Right atrium auricular region (tissue), 2 donors: ENCODE data around the gene ICAM2. TPM values are rescaled to one million over a fixed set of nuclear protein-coding genes. Genes with fewer than 3 reads are reported as not detected.
"Not testable (repeated sequence)": the region's sequence is repeated elsewhere in the genome, so short reads cannot be mapped to it uniquely, and the experiment has no call there.

Source experiments
- DNase-seq: peaks from one replicate; pipeline ENCODE4 v3.0.0-alpha.2; 2019; ENCODE audit warnings: low spot score
- H3K27ac ChIP-seq, 2 donors: fragments of 200-600 bp; sonication (generic); 1 replicate in 1 of 2; 2 replicates in 1 of 2; pipeline ENCODE4 v1.5.1; 2016 to 2019
- H3K27me3 ChIP-seq, 2 donors: fragments of 200-600 bp; sonication (generic); one replicate each; pipeline versions ENCODE4 v1.5.1 to v1.6.0; 2017 to 2019
- H3K36me3 ChIP-seq: fragments of 200-600 bp; sonication (generic); one replicate; pipeline ENCODE4 v1.5.1; 2016
- H3K4me1 ChIP-seq, 2 donors: fragments of 200-600 bp; sonication (generic); one replicate each; pipeline versions ENCODE4 v1.5.1 to v1.6.0; 2017 to 2019
- H3K4me3 ChIP-seq, 2 donors: fragments of 200-600 bp; sonication (generic); 1 replicate in 1 of 2; 2 replicates in 1 of 2; pipeline ENCODE4 v1.5.1; 2017 to 2019; ENCODE audit warnings: mild to moderate bottlenecking in 1 of 2, moderate library complexity in 1 of 2
- H3K9me3 ChIP-seq, 2 donors: fragments of 200-600 bp; sonication (generic); one replicate each; pipeline ENCODE4 v1.5.1; 2019
- CTCF ChIP-seq, 2 donors: fragments of 200-600 bp; sonication (generic); IDR thresholded peaks; one replicate each; pipeline ENCODE4 v1.5.1; 2019; ENCODE audit warnings: antibody characterized with exemption in 2 of 2
- total RNA-seq, 2 donors: library from RNA; depleted of rRNA; stranded (reverse); fragments of >200 nt; gene quantifications; one replicate each; pipeline ENCODE4 v1.1.0, GENCODE V29; 2016

The ICAM2 gene
- total RNA-seq, 2 donors from 2014 or later: 74.6 to 109 TPM

DNA sequence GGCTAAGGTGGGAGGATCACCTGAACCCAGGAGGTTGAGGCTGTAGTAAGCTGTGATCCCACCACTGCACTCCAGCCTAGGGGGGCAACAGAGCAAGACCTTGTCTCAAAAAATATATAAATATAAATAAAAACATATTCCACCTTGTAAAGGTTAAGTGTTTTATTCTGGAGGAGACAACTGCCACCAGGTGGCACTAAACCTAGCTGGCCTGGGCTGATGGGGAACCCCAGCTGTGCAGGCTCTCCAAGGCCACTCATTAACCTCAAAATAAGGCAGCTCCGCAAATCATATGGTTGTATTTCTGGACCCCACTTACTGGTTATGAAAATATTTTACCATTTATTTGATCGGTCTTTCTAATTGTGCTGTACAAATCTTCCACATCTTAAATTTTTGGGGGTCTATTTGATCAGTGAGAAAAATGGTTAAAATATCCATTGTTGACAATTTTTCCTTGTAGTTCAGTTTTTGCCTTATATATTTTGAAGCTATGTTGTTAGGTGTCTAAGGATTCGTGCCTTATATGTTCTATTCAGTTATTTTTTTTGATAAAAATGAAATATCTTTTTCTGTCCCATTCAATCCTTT, 8.5 kb upstream of the ICAM2 start:
- Histone ChIP-seq H3K27ac (no peak overlapping the region), H3K4me1 (peaks cover 0 to 11% of the 10 kb centered on the region in 2 donors), H3K27me3 (no peaks in the 10 kb centered on the region), H3K4me3 (no peak overlapping the region), H3K9me3 (no peaks in the 10 kb centered on the region), H3K36me3 (no peaks in the 10 kb centered on the region)
- TF ChIP-seq CTCF (IDR thresholded peaks at IDR 0.05): peak; percentile 73 to 86
- peak; percentile 67 for DNase-seq

GRCh38 chr17:64025732-64026294, 5.4 kb upstream of the ICAM2 start:
- no peaks in the 10 kb centered on the region for H3K36me3 ChIP-seq
- no peaks in the 10 kb centered on the region for H3K9me3 ChIP-seq
- peaks cover 0 to 11% of the 10 kb centered on the region in 2 donors for H3K4me1 ChIP-seq
- TF ChIP-seq CTCF (IDR thresholded peaks at IDR 0.05): peak; percentile 89 to 98
- no peak overlapping the region for H3K4me3 ChIP-seq
- no peak for DNase-seq
- no peaks in the 10 kb centered on the region for H3K27me3 ChIP-seq
- peak overlapping the region in 1 of 2 donors; percentile 36 for H3K27ac ChIP-seq

- H3K9me3 ChIP-seq: no peaks in the 10 kb centered on the region
- no peak overlapping the region for H3K4me3 ChIP-seq
- peaks cover 0 to 11% of the 10 kb centered on the region in 2 donors for H3K4me1 ChIP-seq
- no peaks in the 10 kb centered on the region for H3K36me3 ChIP-seq
- no peak for DNase-seq
- no peak for TF ChIP-seq CTCF (IDR thresholded peaks at IDR 0.05)
- H3K27me3 ChIP-seq: no peaks in the 10 kb centered on the region
- peak overlapping the region in 1 of 2 donors; percentile 36 for H3K27ac ChIP-seq
These were observed 4.6 kb upstream of the ICAM2 start for GRCh38 chr17:64024781-64025731.

GRCh38 chr17:64024215-64024654, 3.8 kb upstream of the ICAM2 start:
- Histone ChIP-seq H3K36me3 (no peaks in the 10 kb centered on the region), H3K4me3 (no peak overlapping the region), H3K9me3 (no peaks in the 10 kb centered on the region), H3K4me1 (peaks cover 0 to 11% of the 10 kb centered on the region in 2 donors), H3K27ac (peak overlapping the region in 1 of 2 donors; percentile 36), H3K27me3 (no peaks in the 10 kb centered on the region)
- no peak for DNase-seq
- TF ChIP-seq CTCF (IDR thresholded peaks at IDR 0.05): no peak

DNA sequence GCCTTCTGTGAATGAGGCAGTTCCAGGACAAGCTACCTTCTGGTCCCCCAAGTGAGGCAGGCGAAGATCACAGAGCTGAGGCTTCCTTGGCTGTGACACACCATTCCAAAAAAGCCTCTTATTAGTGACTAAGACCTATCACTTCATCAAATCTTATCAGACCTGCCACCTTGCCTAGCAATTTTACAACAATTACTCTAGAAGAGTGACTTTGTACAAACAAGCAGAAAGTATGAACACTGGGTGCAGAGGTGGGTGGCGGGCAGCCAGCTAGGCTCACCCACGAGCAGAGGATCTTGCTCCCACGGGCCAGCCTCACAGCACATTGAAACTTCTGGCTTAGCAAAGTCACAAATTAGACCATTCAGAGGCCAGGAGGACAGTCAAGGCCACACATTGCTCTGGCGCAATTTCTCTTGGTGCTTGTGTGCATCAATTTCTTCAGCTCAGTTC, 2.2 kb upstream of the ICAM2 start:
- Histone ChIP-seq H3K9me3 (no peaks in the 10 kb centered on the region), H3K4me3 (no peak overlapping the region), H3K4me1 (peaks cover 0 to 11% of the 10 kb centered on the region in 2 donors), H3K36me3 (no peaks in the 10 kb centered on the region), H3K27ac (no peak overlapping the region), H3K27me3 (no peaks in the 10 kb centered on the region)
- no peak for DNase-seq
- TF ChIP-seq CTCF (IDR thresholded peaks at IDR 0.05): no peak

GRCh38 chr17:64019551-64019961, 877 bp downstream of the ICAM2 start:
- not testable (repeated sequence) for H3K36me3 ChIP-seq, DNase-seq, H3K27me3 ChIP-seq, H3K9me3 ChIP-seq
- H3K27ac ChIP-seq: peak overlapping the region; percentile 71 to 88
- H3K4me3 ChIP-seq: peak overlapping the region; percentile 35 to 54
- peaks cover 0 to 15% of the 10 kb centered on the region in 2 donors for H3K4me1 ChIP-seq
